PFSK-1 (cell line): ENCODE results near the gene PNPLA8.

Experiments used
- FOXP2 ChIP-seq: optimal IDR thresholded peaks from 2 replicates; pipeline ENCODE3; 2011; ENCODE audit warnings: borderline replicate concordance, control low read depth, inconsistent platforms; ENCODE audit not compliant: insufficient read depth; ENCODE audit errors: extremely low read length, extremely low read depth
- POLR2AphosphoS5 ChIP-seq: IDR thresholded peaks from 2 replicates; pipeline ENCODE4 v1.6.1; 2012; ENCODE audit warnings: low read depth, mild to moderate bottlenecking, control low read depth, low read length, moderate library complexity
- TAF1 ChIP-seq: IDR thresholded peaks from 2 replicates; pipeline ENCODE4 v1.6.1; 2012; ENCODE audit warnings: low read length, control low read depth, borderline replicate concordance; ENCODE audit not compliant: insufficient read depth
- TF ChIP-seq, protein P1 (sequence below), 2 experiments: IDR thresholded peaks; 2 replicates each; pipeline versions ENCODE4 v1.6.1 to v1.8.0; 2011 to 2012; ENCODE audit warnings: low read depth in 2 of 2, low read length in 2 of 2, control low read depth in 1 of 2, inconsistent platforms in 1 of 2, mild to moderate bottlenecking in 1 of 2, moderate library complexity in 1 of 2; ENCODE audit not compliant: insufficient read depth in 1 of 2

DNA sequence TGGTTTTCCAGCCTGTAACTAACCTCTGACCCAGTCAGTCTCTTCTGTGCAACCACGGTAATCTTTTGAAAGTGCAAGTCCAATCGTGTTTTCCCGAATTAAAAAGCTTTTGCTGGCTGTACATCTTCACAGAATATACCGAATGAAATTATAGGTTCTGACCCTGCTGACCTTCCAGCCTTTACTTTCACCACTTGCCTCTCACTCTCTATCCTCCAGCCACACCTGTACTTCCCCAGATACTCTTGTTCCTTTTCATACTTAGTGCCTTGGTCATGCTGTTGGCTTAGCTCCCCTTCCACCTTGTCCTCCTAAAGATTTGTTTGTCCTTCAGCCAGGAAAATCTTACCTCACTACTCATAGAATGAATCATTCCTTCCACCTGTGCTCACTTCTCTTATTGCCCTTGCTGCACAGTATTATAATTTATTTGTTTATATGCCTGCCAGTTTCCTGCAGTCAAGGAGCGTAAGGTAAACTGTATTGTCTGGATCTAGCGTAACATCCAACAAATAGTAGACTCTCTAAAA is 2.3 kb upstream of the PNPLA8 start:
- TF ChIP-seq POLR2AphosphoS5 (no peak), TAF1 (no peak), FOXP2 (no peak)
- TF ChIP-seq, protein P1, sequence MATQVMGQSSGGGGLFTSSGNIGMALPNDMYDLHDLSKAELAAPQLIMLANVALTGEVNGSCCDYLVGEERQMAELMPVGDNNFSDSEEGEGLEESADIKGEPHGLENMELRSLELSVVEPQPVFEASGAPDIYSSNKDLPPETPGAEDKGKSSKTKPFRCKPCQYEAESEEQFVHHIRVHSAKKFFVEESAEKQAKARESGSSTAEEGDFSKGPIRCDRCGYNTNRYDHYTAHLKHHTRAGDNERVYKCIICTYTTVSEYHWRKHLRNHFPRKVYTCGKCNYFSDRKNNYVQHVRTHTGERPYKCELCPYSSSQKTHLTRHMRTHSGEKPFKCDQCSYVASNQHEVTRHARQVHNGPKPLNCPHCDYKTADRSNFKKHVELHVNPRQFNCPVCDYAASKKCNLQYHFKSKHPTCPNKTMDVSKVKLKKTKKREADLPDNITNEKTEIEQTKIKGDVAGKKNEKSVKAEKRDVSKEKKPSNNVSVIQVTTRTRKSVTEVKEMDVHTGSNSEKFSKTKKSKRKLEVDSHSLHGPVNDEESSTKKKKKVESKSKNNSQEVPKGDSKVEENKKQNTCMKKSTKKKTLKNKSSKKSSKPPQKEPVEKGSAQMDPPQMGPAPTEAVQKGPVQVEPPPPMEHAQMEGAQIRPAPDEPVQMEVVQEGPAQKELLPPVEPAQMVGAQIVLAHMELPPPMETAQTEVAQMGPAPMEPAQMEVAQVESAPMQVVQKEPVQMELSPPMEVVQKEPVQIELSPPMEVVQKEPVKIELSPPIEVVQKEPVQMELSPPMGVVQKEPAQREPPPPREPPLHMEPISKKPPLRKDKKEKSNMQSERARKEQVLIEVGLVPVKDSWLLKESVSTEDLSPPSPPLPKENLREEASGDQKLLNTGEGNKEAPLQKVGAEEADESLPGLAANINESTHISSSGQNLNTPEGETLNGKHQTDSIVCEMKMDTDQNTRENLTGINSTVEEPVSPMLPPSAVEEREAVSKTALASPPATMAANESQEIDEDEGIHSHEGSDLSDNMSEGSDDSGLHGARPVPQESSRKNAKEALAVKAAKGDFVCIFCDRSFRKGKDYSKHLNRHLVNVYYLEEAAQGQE (IDR thresholded peaks at IDR 0.05; ENCODE audit: insufficient read depth in 1 of 2, low read depth in 2 of 2, low read length in 2 of 2), result no peak
